Activated T-cell treated with anti-CD3 and anti-CD28 coated beads, Interleukin-2, amount 50 U/mL, for 4 hours (primary cell): Measurements from ENCODE around the gene ETS1. TPM values are rescaled to one million over a fixed set of nuclear protein-coding genes. Genes with fewer than 3 reads are reported as not detected.

ENCODE experiments used
- ATAC-seq, 2 donors: fragments of 200-7000 bp; cut with Tn5 transposase; one replicate each; pipeline ENCODE4 v1.10.0; 2021
- DNase-seq: peaks from one replicate; pipeline ENCODE4 v3.0.0-alpha.2; 2020
- H3K27me3 Mint-ChIP-seq: one replicate; pipeline ENCODE4 v1.8.0; 2021; ENCODE audit warnings: low read depth, mixed read lengths
- H3K36me3 Mint-ChIP-seq: one replicate; pipeline ENCODE4 v1.8.0; 2022; ENCODE audit warnings: mixed read lengths; ENCODE audit not compliant: insufficient read depth
- H3K4me1 Mint-ChIP-seq: one replicate; pipeline ENCODE4 v1.8.0; 2021; ENCODE audit warnings: low read depth, mixed read lengths
- H3K4me3 Mint-ChIP-seq: one replicate; pipeline ENCODE4 v1.8.0; 2021; ENCODE audit warnings: mild to moderate bottlenecking, moderate library complexity, mixed read lengths
- H3K9me3 Mint-ChIP-seq: one replicate; pipeline ENCODE4 v1.8.0; 2021; ENCODE audit warnings: mixed read lengths
- total RNA-seq, 3 donors: library from RNA; stranded (reverse); gene quantifications; one replicate each; pipeline ENCODE4 v1.2.1, GENCODE V29; 2021

ETS1 gene
- total RNA-seq, 3 donors from 2014 or later, result 246 to 299 (median 258) TPM

DNA sequence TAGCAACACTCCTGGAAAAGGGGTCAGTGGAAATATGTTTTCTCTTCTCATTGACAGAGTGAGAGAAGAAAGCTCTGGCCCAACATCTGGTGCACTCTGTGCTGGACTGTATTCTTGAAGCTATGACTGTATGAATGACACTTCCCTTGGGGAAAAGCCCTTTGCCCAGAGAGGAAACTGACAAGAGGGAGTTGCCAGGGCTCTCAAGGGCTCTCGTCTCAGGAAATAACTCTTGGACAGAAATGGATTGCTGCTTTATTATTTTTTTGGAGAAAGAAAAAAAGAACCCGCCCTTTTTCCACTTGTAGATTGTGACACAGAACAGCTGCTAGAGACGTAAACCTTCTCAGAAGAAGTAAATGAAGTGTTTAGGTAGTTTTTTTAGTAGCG lies 11.4 kb downstream of the ETS1 start:
- no peak overlapping the region for H3K4me3 Mint-ChIP-seq
- no peaks in the 10 kb centered on the region for H3K36me3 Mint-ChIP-seq
- DNase-seq, result no peak
- H3K4me1 Mint-ChIP-seq, result peaks cover 49% of the 10 kb centered on the region
- no peaks in the 10 kb centered on the region for H3K27me3 Mint-ChIP-seq
- H3K9me3 Mint-ChIP-seq, result peaks cover 9% of the 10 kb centered on the region
- no peak for ATAC-seq

DNA sequence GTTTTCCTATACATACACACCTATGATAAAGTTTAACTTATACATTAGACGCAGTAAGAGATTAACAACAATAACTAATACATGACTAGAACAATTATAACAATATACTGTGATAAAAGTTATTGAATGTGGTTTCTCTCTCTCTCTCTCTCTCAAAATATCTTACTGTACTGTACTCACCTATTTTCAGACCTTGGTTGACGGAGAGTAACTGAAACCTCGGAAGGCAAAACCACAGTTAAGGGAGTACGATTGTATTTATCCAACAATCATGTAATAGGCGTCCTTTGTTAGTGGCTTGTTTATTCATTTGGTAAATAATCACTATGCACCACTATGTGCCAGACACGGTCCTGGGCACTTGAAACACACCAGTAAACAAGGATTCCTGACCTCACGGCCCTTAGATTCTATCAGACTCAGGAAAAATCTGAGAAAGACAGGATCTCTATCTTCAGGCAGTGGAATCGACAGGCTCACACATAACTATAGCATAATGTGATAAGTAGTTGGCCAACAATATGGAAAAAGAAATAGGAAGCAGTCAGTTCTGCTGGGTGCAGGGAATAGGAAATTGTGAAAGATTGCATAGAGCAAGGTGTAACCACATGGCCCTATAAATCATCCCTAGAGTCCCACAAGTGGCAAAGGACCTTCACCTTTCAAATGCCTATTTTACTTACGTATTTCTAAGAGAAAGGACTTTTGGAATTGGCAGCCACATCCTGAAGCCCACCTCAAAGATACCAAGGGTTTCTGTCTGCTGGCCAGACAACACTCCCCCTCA lies 12.0 kb downstream of the ETS1 start:
- Mint-ChIP-seq H3K4me3 (no peak overlapping the region), H3K27me3 (no peaks in the 10 kb centered on the region), H3K4me1 (peaks cover 43% of the 10 kb centered on the region), H3K36me3 (no peaks in the 10 kb centered on the region), H3K9me3 (peaks cover 9% of the 10 kb centered on the region)
- no peak for DNase-seq
- ATAC-seq, result no peak

DNA sequence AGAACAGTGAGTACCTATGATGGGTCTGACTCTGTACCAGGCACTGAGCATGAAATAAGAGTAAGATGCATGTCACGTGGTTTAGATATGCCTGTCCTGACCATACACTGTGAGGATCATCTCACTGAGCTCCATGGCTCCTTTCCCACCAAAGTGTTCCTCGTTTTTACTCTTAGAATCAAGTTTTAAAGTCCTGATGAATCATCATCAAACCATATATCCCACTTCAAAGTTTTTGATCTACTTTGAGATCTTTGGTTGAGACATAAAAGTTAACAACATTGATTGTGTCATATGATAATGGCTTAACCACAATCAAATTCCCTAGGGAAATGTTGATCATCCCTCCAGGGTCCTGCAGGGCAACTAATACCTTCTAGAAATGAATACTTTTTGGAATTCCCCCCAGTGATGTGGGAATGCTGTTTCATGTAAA lies 12.8 kb downstream of the ETS1 start:
- H3K27me3 Mint-ChIP-seq, result no peaks in the 10 kb centered on the region
- peaks cover 9% of the 10 kb centered on the region for H3K9me3 Mint-ChIP-seq
- ATAC-seq (peak; percentile 80 to 88), DNase-seq (no peak)
- peaks cover 36% of the 10 kb centered on the region for H3K4me1 Mint-ChIP-seq
- H3K36me3 Mint-ChIP-seq, result no peaks in the 10 kb centered on the region
- no peak overlapping the region for H3K4me3 Mint-ChIP-seq

DNA sequence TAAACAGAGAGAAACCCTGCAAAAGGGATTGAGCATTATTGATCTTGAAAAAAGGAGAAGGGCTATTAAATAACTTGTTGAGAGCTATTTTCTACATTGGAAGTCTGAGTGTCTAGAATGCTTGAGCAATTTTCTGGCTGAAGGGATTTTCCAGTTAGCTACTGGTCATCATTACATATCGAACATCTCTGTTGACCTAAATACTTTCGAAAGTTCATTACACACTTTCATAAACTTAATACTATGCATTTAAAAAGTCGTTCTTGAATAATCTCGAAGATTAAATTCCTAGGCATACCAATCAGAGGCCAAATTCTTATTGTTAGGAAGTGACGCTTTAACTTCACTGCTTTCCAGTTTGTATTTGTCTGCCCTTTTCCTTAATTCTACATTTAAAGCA lies 13.7 kb downstream of the ETS1 start:
- Mint-ChIP-seq H3K4me1 (peaks cover 36% of the 10 kb centered on the region), H3K36me3 (no peaks in the 10 kb centered on the region), H3K4me3 (no peak overlapping the region), H3K27me3 (no peaks in the 10 kb centered on the region), H3K9me3 (peaks cover 9% of the 10 kb centered on the region)
- ATAC-seq (no peak), DNase-seq (no peak)

DNA sequence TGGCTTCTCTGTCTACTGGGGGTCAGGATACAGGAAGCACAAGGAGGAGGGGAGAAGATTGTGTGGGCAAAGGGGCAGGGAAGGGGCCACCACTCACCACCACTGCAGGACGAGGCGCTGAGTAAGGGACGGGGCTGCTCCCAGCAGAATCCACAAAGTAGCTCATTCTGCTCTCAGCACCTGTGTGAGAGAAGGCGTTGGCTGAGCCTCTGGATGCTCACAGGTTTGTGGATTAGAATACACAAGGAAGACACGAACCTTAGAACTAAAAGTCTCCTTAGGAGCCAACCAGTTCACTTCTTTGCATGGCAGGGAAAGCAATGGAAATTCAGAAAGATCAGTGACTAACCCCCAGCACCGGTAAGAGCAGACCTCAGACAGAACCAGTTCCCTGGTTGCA lies 14.4 kb downstream of the ETS1 start:
- no peak overlapping the region for H3K4me3 Mint-ChIP-seq
- DNase-seq (no peak), ATAC-seq (no peak)
- H3K9me3 Mint-ChIP-seq, result peaks cover 9% of the 10 kb centered on the region
- H3K4me1 Mint-ChIP-seq, result peaks cover 42% of the 10 kb centered on the region
- H3K27me3 Mint-ChIP-seq, result no peaks in the 10 kb centered on the region
- no peaks in the 10 kb centered on the region for H3K36me3 Mint-ChIP-seq

DNA sequence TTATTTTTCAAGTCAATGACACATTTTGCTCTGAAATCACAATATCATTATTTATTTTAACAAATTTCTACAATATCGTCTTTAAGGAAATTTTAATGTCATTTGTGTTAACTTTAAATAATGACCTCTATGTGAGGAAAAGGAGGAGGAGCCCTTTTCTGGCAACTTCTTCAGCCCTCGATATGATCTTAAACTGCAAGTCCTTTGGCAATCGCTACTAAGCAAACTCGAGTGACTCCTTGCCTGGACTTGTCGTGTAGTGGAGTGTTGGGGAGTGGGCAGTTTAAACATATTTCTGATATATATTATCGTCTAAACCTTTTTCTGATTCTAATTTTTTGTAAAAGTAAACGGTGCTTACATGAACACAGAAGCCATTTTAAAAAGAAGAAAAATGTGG lies 16.7 kb downstream of the ETS1 start:
- DNase-seq, result no peak
- H3K9me3 Mint-ChIP-seq, result peaks cover 9% of the 10 kb centered on the region
- H3K36me3 Mint-ChIP-seq, result no peaks in the 10 kb centered on the region
- no peak overlapping the region for H3K4me3 Mint-ChIP-seq
- H3K27me3 Mint-ChIP-seq, result no peaks in the 10 kb centered on the region
- H3K4me1 Mint-ChIP-seq, result peaks cover 34% of the 10 kb centered on the region
- no peak for ATAC-seq

DNA sequence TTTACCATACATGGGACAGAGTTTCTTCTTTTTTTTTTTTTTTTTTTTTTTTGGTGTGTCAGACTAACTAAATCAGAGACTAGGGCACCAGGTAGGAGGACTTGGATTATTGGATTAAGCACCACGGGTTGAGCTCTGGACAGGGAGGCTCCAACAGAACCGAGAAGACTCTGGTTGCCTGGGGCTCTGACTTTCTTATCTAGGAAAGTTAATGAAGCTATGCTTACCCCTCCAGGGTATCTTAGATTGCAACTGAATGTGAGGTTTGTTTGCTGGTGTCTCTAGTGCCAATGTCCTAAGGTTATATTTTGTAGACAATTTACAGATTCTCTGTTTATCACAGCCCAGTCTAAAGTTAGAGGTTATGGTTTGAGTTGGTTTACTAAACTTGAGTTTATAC lies 18.1 kb downstream of the ETS1 start:
- H3K4me1 Mint-ChIP-seq, result peaks cover 21% of the 10 kb centered on the region
- H3K36me3 Mint-ChIP-seq, result no peaks in the 10 kb centered on the region
- ATAC-seq (no peak), DNase-seq (no peak)
- H3K9me3 Mint-ChIP-seq, result peaks cover 7% of the 10 kb centered on the region
- no peak overlapping the region for H3K4me3 Mint-ChIP-seq
- no peaks in the 10 kb centered on the region for H3K27me3 Mint-ChIP-seq

DNA sequence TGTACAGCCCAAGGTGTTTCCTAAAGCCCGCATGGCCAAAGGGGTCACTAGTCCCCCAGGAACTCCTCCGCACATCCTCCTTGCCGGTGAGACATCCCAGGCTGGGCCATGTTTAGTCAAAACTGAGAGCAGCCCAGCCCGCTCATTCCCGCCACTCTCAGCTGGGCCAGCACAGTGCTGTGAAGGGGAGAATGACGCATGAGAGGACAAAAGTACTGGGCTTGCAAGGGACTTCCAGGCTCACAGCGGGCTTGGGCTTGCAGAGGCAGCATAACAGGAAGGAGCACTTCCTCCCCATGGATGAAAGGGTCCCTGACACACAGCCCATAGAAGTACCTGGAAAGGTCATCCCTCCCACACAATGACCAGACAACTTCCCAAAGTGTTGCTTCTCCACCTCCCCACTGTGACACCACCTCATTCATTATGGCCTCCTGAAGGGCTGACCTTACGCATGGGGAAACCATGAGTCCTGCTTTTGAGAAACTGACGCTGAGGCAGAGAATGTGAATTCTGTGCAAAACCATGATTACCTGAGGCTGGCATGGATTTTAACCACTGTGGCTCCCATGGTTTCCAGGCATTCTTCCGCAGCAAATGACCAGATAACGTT lies 19.1 kb downstream of the ETS1 start:
- no peaks in the 10 kb centered on the region for H3K9me3 Mint-ChIP-seq
- H3K4me3 Mint-ChIP-seq, result no peak overlapping the region
- peaks cover 25% of the 10 kb centered on the region for H3K4me1 Mint-ChIP-seq
- no peak for DNase-seq
- ATAC-seq, result peak; percentile 41 to 57
- H3K27me3 Mint-ChIP-seq, result no peaks in the 10 kb centered on the region
- H3K36me3 Mint-ChIP-seq, result no peaks in the 10 kb centered on the region

DNA sequence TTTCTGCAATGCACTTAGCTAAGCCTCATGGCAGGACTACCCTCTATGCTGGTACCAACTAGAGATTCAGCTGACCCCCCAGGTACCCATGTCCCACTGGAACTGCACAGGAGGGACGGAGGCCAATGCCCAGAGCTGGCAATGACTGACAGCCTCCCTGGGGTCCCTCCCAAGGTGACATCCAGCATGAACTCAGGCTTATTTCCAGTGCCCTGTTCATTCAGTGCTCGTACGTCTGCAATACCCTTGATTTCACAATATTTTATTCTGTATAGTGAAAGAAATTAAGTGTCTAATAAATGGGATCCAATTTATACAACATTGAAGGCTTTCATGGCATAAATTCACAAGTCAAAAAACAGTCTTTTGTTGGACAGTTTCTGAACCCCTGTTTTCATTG lies 20.2 kb downstream of the ETS1 start:
- Mint-ChIP-seq H3K27me3 (no peaks in the 10 kb centered on the region), H3K4me1 (peaks cover 23% of the 10 kb centered on the region), H3K36me3 (no peaks in the 10 kb centered on the region), H3K4me3 (no peak overlapping the region), H3K9me3 (no peaks in the 10 kb centered on the region)
- DNase-seq (no peak), ATAC-seq (no peak)

DNA sequence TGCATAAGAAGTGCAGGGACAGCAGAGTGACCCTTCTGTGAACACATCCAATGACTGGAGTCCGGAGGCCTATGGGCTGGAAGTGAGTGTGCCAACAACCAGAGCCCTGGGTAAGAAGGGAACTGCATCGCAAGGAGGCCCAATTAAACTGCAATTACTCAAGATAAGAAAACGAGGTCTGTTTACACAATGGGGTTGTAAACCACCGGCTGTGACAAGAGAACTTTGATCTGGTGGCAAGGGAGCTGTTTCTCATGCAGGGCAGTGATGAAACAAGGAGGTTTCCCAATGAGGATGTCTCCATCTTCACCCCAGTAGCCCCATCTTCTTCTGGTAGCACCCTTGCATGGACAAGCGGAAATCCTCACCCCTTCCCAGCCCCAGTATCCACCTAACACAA lies 21.5 kb downstream of the ETS1 start:
- Mint-ChIP-seq H3K4me1 (peaks cover 30% of the 10 kb centered on the region), H3K27me3 (no peaks in the 10 kb centered on the region), H3K4me3 (no peak overlapping the region), H3K36me3 (no peaks in the 10 kb centered on the region), H3K9me3 (no peaks in the 10 kb centered on the region)
- no peak for ATAC-seq
- DNase-seq, result no peak

DNA sequence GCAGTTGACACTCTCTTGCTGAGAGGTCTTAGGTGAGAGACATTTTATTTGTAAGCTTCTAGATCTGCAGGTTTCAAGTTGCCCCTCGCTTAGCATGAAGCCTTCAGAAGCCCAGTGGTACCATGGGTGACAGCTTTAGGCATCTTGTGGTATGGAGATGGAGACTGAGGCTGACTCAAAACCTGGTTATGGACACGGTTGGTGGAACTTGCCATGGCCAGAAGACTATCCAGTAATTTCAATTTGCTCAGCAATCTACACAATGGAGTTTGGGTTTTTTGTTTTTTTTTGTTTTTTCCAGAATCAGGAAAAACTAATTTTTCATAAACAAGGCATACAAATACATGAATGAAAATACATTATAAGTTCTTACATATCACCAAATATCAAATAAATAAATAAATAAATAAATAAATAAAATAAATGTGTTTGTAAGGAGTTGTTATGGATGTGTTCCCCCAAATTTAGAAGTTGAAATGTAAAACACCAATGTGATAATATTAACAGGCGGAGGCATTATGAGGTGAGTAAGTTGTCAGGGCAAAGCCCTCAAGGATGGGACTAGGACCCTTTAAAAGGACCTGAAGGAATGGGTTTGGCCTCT lies 22.6 kb downstream of the ETS1 start:
- Mint-ChIP-seq H3K27me3 (no peaks in the 10 kb centered on the region), H3K4me3 (no peak overlapping the region), H3K9me3 (no peaks in the 10 kb centered on the region), H3K4me1 (peaks cover 42% of the 10 kb centered on the region), H3K36me3 (no peaks in the 10 kb centered on the region)
- DNase-seq, result no peak
- ATAC-seq, result no peak

DNA sequence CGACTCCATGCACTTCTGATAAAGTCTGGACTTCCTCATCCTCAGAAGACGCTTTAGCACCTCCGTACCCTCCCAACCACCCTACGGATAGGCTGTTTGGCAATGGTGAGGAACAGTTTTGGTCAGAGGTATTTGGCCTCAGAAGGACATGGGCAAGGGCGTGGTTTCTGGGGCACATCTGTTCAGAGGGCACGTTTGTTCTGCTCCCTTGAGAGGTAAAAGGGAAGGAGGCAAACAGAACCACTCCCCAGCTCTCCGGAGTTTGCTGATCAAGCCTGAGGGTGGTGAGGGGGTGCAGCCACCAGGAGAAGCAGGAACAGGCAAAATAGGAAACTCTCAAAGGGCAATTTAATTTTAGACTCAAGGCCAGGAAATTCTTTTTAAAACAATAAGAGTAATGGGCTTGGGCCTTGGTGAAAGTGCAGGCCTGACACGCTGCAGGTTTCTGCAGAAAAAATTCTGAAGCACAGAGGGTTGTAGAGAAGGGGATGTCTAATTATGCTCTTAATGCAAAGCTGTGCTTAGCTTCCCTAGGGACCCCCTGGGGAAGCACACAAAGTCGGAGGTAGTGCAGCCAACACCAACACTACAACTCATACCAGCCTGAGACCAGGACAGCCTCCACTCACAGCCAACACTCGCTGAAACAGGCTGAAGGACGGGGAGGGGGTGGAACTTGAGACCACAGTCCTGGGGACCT lies 23.3 kb downstream of the ETS1 start:
- ATAC-seq (no peak), DNase-seq (no peak)
- H3K4me1 Mint-ChIP-seq, result peaks cover 43% of the 10 kb centered on the region
- H3K4me3 Mint-ChIP-seq, result no peak overlapping the region
- H3K27me3 Mint-ChIP-seq, result no peaks in the 10 kb centered on the region
- no peaks in the 10 kb centered on the region for H3K36me3 Mint-ChIP-seq
- no peaks in the 10 kb centered on the region for H3K9me3 Mint-ChIP-seq

DNA sequence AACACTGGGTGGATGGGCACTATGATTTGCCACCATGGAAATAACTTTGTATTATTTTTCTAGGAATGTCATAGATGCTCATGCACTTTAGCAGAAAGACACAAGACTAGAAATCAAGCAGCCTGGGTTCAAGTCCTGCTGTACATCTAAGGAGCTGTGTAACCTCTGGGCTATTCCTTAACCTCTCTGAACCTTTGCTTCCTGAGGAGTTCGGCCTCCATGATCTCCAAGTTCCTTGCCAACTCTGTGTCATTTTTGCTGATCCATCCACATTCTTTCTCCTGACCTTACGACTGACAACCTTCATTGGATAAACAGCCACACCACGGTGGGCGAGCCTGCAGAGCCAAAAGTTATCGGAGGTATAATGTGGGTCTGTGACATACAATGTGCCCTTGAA lies 24.1 kb downstream of the ETS1 start:
- Mint-ChIP-seq H3K4me1 (peaks cover 37% of the 10 kb centered on the region), H3K4me3 (no peak overlapping the region), H3K9me3 (no peaks in the 10 kb centered on the region), H3K27me3 (no peaks in the 10 kb centered on the region), H3K36me3 (no peaks in the 10 kb centered on the region)
- no peak for ATAC-seq
- DNase-seq, result no peak

DNA sequence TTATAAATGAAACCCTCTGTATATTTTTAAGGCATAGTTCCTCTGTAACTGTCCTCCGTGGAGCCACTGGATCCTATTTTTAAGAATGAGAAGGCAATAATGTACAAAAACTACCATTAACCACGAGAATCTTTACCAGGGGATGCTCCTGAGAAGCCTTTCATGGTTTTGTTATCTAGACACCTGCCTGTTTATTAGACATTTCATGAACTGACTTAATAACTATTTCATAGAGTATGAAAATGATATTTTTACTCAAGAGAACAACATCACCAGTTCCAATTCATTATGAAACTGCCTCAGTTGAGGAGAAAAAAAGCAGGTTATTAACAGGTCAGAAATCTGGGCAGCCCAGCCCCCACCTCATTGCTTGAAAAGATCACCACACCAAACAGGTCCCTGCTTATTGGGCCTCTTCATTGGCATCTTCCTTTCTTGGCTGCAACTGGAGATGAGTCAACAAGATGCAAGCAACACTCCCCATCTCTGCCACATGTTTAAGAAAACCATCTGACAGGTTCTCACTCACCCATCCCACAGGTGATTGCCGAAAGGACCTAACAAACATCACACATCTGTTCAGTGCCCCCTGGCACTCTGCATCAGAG lies 27.8 kb downstream of the ETS1 start:
- Mint-ChIP-seq H3K36me3 (no peaks in the 10 kb centered on the region), H3K4me1 (peaks cover 34% of the 10 kb centered on the region), H3K27me3 (no peaks in the 10 kb centered on the region), H3K4me3 (no peak overlapping the region), H3K9me3 (no peaks in the 10 kb centered on the region)
- no peak for DNase-seq
- ATAC-seq, result peak; percentile 27 to 54
